Hippocampal formation (tissue), 2 donors: Measurements from ENCODE around the gene ERP44.
"Not testable (repeated sequence)": the region's sequence is repeated elsewhere in the genome, so short reads cannot be mapped to it uniquely, and the experiment has no call there.

Experiments
- DNase-seq, 2 donors: peaks; one replicate each; lab custom pipeline; 2025; lab: John Stamatoyannopoulos, UW

Gene ERP44

DNA sequence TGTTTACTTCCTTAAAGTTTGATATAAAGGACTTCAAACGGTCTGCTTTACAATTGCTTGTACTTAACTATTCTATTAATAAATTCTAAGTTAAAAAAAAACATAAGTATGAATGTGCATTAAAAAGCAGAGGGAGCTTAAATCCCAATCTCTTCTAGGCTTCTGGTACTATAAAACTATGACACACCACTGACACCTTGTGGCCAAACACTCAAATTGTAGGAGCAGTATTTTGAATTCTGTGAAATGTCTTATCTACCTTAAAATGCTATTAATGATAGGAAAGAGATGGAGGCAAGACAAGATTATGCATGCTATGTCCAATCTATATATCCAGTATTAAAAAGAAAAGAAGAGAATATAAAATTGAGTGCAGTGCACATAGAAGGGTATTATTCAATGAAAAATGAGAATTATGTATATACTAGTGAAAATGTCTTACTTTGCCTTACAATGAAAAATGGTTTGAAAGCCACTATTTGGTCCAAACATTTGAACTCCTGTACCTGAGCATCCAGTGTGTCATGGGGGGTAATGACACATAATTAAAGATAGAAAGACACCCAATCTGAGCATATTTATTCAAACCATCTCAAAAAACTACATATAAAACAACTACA, 87.6 kb downstream of the ERP44 start:
- DNase-seq = no peak

DNA sequence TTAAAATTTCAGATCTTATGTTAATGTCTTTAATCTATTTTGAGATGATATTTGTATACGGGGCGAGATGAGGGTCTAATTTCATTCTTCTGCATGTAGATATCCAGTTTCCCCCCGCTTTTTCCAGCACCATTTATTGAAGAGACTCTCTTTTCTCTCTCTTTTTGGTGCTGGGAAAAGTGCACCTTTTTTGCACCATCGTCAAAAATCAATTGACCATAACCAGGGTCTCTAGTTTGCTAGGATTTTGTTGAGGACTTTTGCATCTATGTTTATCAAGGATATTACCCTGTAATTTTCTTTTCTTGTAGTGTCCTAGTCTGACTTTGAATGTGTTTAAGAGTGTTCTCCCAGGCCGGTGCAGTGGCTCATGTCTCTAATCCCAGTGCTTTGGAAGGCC, 99.0 kb downstream of the ERP44 start:
- DNase-seq = no peak

DNA sequence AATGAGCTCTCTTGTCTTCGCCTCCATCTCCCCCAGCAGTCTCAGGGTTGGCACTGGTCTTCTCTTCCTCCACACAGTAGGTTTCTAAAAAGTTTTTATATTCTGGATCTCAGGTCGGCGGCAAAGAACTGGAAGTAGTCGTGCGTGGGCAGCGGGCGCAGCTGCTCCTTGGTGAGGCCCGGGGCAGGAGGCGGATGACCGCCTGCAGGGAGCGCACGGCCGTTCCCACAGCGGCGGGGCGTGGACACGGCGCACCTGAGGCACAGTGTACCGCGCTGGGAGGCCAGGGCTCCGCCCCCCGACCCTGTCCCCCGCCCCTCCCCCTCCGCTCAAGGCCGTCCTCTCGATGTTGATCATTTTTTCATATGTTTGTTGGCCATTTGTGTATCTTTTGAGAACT, 99.9 kb downstream of the ERP44 start:
- DNase-seq = no peak

DNA sequence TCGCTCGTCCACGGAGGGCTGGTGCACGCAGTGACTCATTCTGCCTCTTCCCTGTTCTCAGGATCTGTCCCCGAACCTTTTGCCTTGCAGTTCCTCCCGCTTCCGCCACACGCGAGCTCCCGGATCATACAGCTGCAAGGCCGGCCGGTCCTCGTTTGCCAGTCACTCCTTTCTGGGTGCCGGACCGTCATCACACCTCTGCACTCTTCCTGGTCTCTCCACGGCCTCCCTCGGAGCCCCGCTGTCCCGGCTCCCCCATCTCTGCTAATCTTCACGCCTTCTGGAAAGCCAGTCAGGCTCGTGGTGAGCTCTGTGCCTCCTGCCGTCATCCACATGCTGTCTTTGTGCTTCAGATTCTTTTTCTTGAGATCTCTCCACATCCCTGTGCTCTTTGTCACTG, 100.5 kb downstream of the ERP44 start:
- no peak for DNase-seq

DNA sequence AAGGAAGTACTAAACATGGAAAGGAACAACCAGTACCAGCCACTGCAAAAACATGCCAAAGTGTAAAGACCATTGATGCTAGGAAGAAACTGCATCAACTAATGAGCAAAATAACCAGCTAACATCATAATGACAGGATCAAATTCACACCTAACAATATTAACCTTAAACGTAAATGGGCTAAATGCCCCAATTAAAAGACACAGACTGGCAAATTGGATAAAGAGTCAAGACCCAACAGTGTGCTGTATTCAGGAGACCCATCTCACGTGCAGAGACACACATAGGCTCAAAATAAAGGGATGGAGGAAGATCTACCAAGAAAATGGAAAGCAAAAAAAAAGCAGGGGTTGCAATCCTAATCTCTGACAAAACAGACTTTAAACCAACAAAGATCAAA, 108.3 kb downstream of the ERP44 start:
- not testable (repeated sequence) for DNase-seq

DNA sequence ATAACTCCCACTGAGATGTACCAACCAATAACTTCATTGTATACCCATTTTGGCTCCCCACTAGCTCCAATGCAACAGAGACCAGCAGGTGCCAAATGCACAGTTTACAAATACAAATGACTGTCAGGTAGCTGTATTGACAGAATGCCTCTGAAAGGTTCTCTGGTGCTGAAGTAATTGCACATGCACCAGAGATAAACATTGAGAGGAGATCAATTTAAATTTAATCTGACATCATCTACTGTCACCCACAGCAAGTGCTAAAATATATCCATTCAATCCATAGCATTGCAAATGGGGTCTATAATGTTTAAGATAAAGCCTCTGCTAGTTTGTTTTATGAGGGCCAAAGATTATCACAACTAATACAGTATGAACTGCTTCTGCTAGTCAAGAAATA, 112.2 kb downstream of the ERP44 start:
- DNase-seq = no peak

DNA sequence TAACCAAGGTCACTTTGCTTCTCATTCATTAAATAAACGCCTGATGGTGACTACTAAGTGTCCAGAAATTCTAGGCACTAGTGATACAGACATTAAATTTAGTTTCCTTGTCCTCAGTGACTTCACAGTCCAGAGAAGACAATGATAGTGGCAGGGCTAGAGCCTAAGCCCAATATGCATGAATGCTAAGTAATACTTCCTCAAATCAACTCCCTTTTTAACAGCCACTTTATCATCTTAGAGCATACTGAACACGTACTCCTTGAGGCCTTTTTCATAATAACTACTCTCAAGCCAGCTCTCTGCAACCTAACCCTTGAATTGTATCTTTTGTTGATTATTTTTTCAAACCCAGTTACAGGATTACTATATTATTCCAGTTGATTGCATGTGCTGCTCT, 118.2 kb downstream of the ERP44 start:
- no peak for DNase-seq

DNA sequence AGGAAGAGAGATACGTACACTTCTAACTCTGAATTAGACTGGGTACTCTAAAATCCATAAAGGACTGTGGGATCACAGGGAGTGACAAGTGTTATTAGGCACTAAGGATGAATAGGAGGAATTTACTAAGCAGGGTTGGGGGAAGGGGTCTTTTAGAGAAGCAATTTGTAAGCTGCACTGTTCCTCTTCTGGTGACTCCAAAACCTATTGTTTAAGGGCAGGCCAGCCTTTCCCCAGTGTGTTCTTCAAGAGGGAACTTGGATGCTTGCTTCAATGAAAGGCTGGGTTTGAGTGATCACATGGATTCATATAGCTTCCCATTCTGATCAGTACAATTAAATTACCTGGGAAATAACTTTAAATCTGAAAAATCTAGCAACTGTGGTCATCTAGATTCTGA, 120.6 kb downstream of the ERP44 start:
- DNase-seq = no peak

DNA sequence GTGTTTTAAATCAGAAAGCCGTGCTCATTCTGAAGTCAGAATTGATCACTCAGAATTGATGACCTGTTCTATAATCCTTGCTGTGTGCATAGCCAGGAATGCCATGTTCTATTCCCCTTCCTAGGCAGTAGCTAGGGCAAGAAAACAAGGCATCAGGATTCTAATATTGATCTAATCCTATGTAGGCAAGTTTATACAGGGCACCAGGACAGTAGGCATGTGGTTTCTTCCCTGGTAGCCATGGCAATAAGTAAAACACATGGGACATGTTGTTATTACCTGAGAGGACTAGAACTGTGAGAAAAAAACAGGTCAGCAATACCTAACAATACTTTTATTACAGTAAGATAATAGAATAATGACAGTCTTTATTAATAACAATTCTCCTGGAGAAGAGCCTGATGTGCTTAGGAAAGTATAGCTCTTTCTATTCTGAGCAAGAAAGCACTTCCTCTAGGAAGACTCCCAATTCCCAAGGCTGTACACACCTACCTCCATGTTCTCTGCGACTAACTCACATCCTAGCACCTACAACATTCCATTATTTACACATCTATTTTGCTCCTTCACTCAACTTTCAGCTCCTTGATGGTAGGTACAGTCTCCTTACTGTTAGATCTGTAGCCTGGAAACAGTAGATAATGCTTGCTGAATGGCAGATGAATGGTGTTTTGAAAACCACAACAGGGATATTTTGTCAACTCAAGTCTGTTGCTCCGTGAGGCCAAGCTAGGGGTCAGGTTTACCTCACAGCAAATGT, 121.6 kb downstream of the ERP44 start:
- no peak for DNase-seq

DNA sequence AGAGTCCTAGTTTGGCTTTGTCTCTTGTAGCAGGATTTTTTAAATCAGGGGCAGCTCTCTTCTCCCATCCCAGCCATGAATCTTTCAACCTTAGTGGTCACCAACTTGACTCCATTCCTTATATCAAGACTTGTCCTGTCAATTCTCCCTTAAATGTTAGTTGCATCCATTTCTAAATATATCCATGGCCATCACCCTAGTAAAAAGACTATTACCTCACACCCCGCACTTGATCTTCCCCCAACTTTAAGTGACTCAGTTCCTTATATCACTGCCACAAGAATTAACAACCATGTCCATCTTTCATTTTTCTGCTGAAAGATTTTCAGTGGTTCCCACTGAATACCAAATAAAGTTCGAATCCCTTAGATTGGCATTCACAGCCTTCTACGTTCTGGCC, 125.3 kb downstream of the ERP44 start:
- DNase-seq = no peak

DNA sequence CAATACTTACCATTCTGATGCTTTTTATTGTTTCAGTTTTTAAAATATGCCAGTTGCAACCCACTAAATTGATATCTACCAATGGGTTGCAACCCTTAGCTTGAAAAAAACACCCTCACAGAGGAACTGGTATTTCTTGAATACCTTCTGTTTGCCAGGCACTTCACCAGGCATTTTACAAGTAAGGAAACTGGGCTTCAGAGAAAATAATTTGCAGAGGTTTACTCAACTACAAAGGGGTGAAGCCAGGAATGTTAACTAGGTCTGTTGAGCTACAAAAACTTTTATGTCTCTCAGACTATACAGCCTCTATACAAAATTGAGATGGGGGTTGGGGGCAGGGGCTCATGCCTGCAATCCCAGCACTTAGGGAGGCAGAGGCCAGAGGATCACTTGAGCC, 127.4 kb downstream of the ERP44 start:
- no peak for DNase-seq

DNA sequence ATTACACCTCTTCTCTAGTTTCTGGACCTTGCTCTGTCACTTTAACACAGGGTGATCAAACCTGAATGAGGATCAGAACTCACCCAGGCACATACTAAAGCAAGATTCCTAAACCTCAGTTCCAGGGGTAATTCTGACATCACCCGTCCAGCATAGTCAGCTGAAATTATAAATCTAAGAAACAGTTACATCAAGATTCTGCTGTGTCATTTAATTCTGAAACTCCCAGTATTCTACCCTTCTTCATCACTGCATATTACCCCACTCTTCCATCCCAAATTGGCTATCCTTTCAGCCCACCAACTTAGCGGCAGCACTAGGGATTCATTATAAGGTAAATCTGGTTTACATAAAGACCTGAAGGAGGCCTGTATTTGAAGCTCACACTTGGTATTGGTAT, 128.3 kb downstream of the ERP44 start:
- no peak for DNase-seq

DNA sequence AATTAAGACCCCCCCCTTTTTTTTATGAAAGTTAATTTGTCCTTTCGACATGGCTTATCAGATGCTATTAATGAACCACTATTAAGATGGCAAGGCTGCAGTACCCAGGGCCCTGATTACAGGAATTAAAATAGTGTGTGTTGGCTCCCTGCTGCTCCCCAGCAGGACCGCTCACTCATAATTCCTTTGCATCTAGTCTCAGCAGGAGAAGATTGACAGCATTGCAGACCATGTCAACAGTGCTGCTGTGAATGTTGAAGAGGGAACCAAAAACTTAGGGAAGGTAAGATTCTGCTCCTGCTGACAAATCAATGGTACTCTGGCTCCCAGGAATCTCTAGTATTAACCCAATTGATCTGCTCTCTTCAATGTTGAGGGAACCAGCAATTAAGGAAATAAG, 131.3 kb downstream of the ERP44 start:
- no peak for DNase-seq

DNA sequence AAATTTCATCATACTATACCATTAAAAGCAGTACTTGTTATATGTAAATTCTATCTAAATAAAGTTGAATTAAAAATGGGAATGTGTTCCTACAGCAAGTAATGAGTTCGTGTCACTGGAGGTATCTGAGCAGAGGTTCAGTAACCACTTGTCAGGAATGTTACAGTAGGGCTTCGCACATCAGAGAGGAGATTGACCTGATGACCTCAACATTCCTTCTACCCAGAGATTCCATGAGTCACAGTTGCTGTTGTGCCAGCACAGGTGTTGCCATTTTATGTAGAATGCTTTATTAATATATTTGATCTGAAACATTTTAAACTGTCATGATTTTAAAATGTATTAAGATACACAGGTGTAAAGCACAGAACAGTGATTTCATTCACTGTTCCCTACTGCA, 132.1 kb downstream of the ERP44 start:
- no peak for DNase-seq

DNA sequence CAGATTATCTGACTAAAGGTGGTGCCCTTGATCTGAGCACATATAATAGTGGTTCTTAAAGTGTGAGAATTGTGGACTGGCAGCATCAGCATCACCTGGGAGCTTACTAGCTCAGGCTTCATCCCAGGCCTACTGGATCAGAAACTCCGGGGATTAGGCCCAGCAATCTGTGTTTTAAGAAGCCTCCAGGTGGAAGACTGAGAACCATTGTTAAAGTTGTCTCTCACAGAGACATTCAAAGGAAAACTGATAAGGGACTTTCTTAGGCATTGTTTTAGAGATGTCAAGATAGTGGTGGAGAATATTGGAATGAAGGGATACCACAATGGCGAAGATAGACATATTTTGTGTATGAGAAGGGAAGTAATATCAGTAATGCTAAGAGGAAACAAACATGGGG, 132.8 kb downstream of the ERP44 start:
- no peak for DNase-seq

DNA sequence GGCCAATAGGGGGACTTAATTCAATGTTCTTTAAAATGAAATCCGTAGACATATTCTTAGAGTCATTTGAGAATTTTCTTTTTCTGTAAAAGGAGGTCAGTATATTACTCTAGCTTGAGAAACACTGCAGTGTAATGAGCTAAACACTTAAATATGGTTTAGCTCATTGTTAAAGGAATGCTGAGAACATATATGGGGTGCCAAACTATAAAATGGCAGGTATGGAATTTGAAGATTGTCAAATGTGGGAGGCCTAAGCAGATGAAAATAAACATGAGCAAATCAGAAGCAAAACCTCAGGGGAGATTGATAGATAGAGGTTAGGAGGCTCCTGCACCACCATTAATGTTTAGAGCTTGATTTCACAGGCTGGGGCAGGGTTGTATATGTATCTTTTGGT, 134.5 kb downstream of the ERP44 start:
- DNase-seq = no peak

DNA sequence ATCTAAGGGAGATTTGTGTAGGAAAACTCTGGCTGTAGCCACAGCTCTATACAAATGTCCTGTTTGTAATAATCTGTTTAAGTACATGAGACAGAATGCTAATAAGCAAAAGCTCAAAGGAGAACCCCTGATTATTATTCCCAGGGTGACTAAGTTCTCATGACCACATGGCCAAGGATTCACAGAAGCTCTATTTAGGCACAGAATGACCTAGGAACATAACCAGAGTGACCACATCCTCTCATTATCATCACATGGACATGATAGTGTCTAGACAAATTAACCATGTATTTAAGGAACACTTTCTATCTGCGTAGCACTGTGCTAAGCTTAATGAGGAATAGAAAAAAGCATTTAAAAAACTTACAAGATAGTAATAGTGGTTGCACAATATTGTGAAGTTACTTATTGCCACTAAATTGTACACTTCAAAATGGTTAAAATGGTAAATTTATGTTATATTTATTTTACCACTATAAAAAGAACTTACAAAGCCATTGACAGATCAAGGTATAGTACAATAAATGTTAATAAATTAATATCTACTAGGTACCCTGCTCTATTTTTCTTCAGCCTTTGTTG, 136.0 kb downstream of the ERP44 start:
- no peak for DNase-seq

DNA sequence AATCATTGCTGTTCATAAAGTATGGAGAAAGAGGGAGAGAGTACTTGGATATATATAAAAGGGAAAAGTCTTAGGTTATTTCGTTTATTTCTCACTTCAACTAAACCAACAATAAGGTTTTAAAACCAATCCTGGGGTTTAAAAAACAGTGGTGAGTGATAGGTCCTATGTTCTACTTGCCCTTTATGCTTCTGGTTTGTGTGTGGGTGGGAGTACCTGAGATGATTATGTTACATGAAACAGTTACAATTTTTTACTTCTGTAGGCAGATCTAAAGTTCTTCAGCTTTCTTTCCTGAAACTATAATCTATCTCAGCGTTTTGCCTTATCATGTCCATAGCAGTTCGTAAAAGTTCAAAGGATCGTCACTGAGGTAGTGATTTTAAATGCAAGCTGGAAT, 143.2 kb downstream of the ERP44 start:
- no peak for DNase-seq

DNA sequence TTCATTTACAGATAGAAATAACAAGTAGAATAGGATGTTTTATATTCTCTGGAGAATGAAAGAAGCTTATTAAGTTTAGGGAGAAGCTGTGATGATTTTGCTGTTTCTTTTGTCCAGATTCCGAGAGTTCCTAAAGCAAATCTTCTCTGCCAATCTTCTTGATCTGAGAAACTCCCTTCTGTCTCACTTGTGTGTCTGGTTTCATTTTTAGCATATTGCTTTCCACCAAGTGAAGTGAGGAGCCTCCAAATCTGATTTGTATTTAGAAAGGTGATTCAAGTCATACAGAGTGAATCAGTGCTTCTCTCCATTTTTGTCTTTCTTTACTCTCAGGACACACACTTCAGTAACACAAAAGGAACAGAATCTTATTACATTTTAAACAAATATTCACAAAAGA, 144.0 kb downstream of the ERP44 start:
- no peak for DNase-seq

DNA sequence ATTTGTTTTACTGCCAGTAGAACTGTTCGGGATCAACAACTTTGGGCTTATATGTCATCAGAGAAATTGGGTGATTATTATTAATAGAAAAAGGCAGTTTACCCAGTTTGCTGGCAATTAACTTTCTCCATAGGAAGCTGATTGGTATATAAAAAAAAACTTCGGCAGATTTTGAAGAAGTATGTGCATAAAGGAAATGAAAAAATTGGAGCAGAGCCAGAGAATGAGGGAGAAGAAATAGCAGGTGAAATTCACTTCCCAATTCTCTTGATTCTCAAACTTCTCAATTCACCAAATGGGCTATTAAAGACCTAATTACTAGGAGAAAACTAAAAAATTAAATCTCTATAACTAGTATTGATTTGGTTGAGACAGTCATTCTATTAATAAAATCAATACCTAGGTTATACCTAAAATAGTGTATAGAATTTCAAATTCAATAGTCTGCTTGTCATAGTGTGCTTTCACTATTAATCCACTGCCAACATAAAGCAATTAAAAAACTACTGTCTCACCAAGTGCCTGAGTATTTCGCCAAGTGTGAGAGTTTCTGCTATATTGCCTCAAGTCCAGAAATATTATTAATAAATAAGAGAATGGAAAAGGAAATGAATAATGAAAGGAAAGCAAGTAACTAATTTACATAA, 144.8 kb downstream of the ERP44 start:
- DNase-seq = no peak

DNA sequence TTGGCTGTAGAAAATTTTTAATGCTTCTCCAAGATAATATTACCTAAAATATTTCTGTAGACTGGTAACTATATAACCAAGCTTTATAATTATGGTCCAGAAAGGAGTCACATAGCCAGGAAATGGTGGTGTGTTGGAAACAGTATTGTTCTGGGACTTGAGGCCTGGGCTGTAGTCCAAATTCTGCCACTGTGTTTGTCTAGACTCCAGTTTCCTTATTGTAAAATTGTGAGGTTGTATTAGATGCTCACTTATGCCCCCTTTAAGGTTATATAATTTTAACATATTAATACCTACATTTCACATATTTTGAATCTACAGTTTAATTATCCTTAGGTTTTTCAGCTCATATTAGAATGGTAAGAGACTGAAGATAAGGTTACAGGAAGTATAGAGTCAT, 149.9 kb downstream of the ERP44 start:
- no peak for DNase-seq

DNA sequence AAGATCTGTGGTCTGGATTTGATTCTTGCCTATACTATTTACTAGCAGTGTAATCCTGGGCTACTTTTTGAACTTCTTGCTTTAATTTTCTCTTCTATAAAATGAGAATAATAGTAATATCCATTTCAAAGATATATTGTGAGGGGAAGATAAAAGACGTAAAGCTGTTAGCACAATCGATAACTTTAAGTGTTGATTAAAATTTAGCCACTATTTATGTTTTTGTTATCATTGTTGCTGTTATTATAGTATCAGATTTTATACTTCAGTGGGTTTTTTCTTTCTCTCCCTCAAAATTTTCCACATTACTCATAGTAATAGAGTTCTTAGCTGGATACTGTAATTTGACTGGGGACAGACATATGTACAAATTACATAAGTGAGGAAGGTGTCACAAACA, 150.3 kb downstream of the ERP44 start:
- no peak for DNase-seq

DNA sequence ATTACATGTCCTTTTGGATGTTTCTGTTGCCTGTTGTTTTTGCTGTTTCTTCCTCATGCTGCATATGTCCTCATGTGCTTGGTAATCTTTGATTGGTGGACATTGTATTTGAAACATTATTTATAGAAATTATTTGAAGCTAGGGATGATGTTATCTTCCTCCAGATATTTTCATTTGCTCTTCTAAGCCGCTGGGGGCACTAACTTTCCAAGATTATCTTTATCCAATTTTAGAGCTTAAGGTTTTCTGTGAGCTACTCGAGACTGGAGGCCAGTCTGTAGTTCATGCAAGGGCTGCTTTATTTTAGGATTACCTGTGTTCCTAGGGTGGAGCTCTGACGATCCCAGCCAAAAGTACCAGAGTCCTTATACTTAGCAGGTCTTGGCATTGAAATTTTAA, 151.4 kb downstream of the ERP44 start:
- no peak for DNase-seq
